GM21576 (cell line): ENCODE results near the gene RTN4R.

Source experiments
- ATAC-seq: cut with Tn5 transposase; IDR thresholded peaks from one replicate; pipeline ENCODE4 v1.9.1; 2021; ENCODE audit warnings: mild to moderate bottlenecking, moderate library complexity; ENCODE audit not compliant: unreplicated experiment

Gene RTN4R

GRCh38 chr22:20204806-20205205 is 63.3 kb downstream of the RTN4R start:
- ATAC-seq: no peak

- no peak for ATAC-seq
These were observed 63.8 kb downstream of the RTN4R start for GRCh38 chr22:20204311-20204710.

- ATAC-seq: no peak
These were observed 64.4 kb downstream of the RTN4R start for GRCh38 chr22:20203552-20204201.

- no peak for ATAC-seq
These were observed 65.0 kb downstream of the RTN4R start for GRCh38 chr22:20203142-20203551.

- ATAC-seq: no peak
These were observed 66.2 kb downstream of the RTN4R start for GRCh38 chr22:20201837-20202392.

- no peak for ATAC-seq
These were observed 68.2 kb downstream of the RTN4R start for GRCh38 chr22:20199906-20200305.

- no peak for ATAC-seq
These were observed 68.7 kb downstream of the RTN4R start for GRCh38 chr22:20199413-20199842.

- ATAC-seq: no peak
These were observed 69.4 kb downstream of the RTN4R start for GRCh38 chr22:20198557-20199319.

GRCh38 chr22:20197407-20198030 is 70.6 kb downstream of the RTN4R start:
- no peak for ATAC-seq

GRCh38 chr22:20196094-20196842 is 71.8 kb downstream of the RTN4R start:
- ATAC-seq: no peak

GRCh38 chr22:20194681-20195593 is 73.2 kb downstream of the RTN4R start:
- ATAC-seq: no peak

- ATAC-seq: no peak
These were observed 74.2 kb downstream of the RTN4R start for GRCh38 chr22:20193761-20194494.

GRCh38 chr22:20192972-20193760 is 75.0 kb downstream of the RTN4R start:
- no peak for ATAC-seq

- ATAC-seq: no peak
These were observed 75.7 kb downstream of the RTN4R start for GRCh38 chr22:20192293-20192971.

GRCh38 chr22:20191803-20192202 is 76.3 kb downstream of the RTN4R start:
- ATAC-seq: no peak
